ENCODE measurements around the gene ARHGAP18.

ARHGAP18 gene

GRCh38 chr6:129638055-129638684 is 71.8 kb downstream of the ARHGAP18 start:
- no peak for FAIRE-seq

- FAIRE-seq = no peak
These were observed 72.5 kb downstream of the ARHGAP18 start for GRCh38 chr6:129637340-129638054.

- FAIRE-seq = no peak
These were observed 74.4 kb downstream of the ARHGAP18 start for GRCh38 chr6:129635396-129636130.

- FAIRE-seq = no peak
These were observed 75.4 kb downstream of the ARHGAP18 start for GRCh38 chr6:129634411-129635230.

GRCh38 chr6:129633529-129633928 is 76.4 kb downstream of the ARHGAP18 start:
- no peak for FAIRE-seq

GRCh38 chr6:129632172-129632613 is 77.8 kb downstream of the ARHGAP18 start:
- no peak for FAIRE-seq

- no peak for FAIRE-seq
These were observed 78.9 kb downstream of the ARHGAP18 start for GRCh38 chr6:129631070-129631469.

GRCh38 chr6:129630596-129630995 is 79.4 kb downstream of the ARHGAP18 start:
- no peak for FAIRE-seq

GRCh38 chr6:129628101-129628815 is 81.7 kb downstream of the ARHGAP18 start:
- FAIRE-seq = no peak

- no peak for FAIRE-seq
These were observed 85.5 kb downstream of the ARHGAP18 start for GRCh38 chr6:129624488-129624887.

GRCh38 chr6:129623008-129623732 is 86.8 kb downstream of the ARHGAP18 start:
- no peak for FAIRE-seq

GRCh38 chr6:129621252-129621651 is 88.7 kb downstream of the ARHGAP18 start:
- FAIRE-seq = no peak

- FAIRE-seq = no peak
These were observed 89.8 kb downstream of the ARHGAP18 start for GRCh38 chr6:129620234-129620610.

GRCh38 chr6:129619579-129620233 is 90.3 kb downstream of the ARHGAP18 start:
- FAIRE-seq = no peak

- FAIRE-seq = no peak
These were observed 92.0 kb downstream of the ARHGAP18 start for GRCh38 chr6:129617986-129618385.

- no peak for FAIRE-seq
These were observed 94.5 kb downstream of the ARHGAP18 start for GRCh38 chr6:129615496-129615895.

- no peak for FAIRE-seq
These were observed 95.0 kb downstream of the ARHGAP18 start for GRCh38 chr6:129615020-129615419.

GRCh38 chr6:129614464-129614863 is 95.5 kb downstream of the ARHGAP18 start:
- no peak for FAIRE-seq

GRCh38 chr6:129612440-129612839 is 97.5 kb downstream of the ARHGAP18 start:
- FAIRE-seq = no peak

- FAIRE-seq = no peak
These were observed 100.3 kb downstream of the ARHGAP18 start for GRCh38 chr6:129609635-129610034.

All from A204.1 (cell line).